GM21619 (cell line): ENCODE data around the gene ERVMER34-1.

ENCODE experiments used
- ATAC-seq: cut with Tn5 transposase; IDR thresholded peaks from one replicate; pipeline ENCODE4 v1.9.1; 2021; ENCODE audit not compliant: unreplicated experiment

The ERVMER34-1 gene

GRCh38 chr4:52750819-52751486, at the start of gene ERVMER34-1:
Gene ERVMER34-1 (minus strand): TSS chr4:52751425. CDS start chr4:52745520, 5,905 bp downstream.
- no peak for ATAC-seq

- ATAC-seq, result no peak
Observed at GRCh38 chr4:52799813-52800212, 48.6 kb upstream of the ERVMER34-1 start.

GRCh38 chr4:52795533-52795932, 44.3 kb upstream of the ERVMER34-1 start:
- no peak for ATAC-seq

- ATAC-seq, result no peak
Observed at GRCh38 chr4:52791936-52792335, 40.7 kb upstream of the ERVMER34-1 start.

- ATAC-seq, result no peak
Observed at GRCh38 chr4:52789774-52790173, 38.5 kb upstream of the ERVMER34-1 start.

GRCh38 chr4:52788806-52789205, 37.6 kb upstream of the ERVMER34-1 start:
- no peak for ATAC-seq

- no peak for ATAC-seq
Observed at GRCh38 chr4:52783069-52783468, 31.8 kb upstream of the ERVMER34-1 start.

- no peak for ATAC-seq
Observed at GRCh38 chr4:52780617-52781354, 29.6 kb upstream of the ERVMER34-1 start.

GRCh38 chr4:52780206-52780605, 29.0 kb upstream of the ERVMER34-1 start:
- ATAC-seq, result no peak

GRCh38 chr4:52760256-52760655, 9.0 kb upstream of the ERVMER34-1 start:
- no peak for ATAC-seq

GRCh38 chr4:52755426-52755825, 4.2 kb upstream of the ERVMER34-1 start:
- no peak for ATAC-seq

GRCh38 chr4:52752936-52753335, 1.7 kb upstream of the ERVMER34-1 start:
- ATAC-seq, result no peak

GRCh38 chr4:52751487-52751911, 274 bp upstream of the ERVMER34-1 start:
- ATAC-seq, result no peak

- ATAC-seq, result no peak
Observed at GRCh38 chr4:52750213-52750612, 1.0 kb downstream of the ERVMER34-1 start.

GRCh38 chr4:52748432-52748831, 2.8 kb downstream of the ERVMER34-1 start:
- ATAC-seq, result peak; percentile 56

GRCh38 chr4:52744588-52744987, 6.6 kb downstream of the ERVMER34-1 start:
- ATAC-seq, result no peak

GRCh38 chr4:52743444-52744019, 7.7 kb downstream of the ERVMER34-1 start:
- ATAC-seq, result no peak

GRCh38 chr4:52729586-52729985, 21.6 kb downstream of the ERVMER34-1 start:
- ATAC-seq, result no peak

GRCh38 chr4:52728691-52729240, 22.5 kb downstream of the ERVMER34-1 start:
- ATAC-seq, result no peak

- ATAC-seq, result no peak
Observed at GRCh38 chr4:52726826-52727580, 24.2 kb downstream of the ERVMER34-1 start.
